SK-N-MC (cell line): ENCODE measurements around the gene SRGAP3.

ENCODE experiments used
- DNase-seq: peaks from one replicate; pipeline ENCODE4 v3.0.0-alpha.2; 2011; ENCODE audit warnings: low read depth, low spot score
- H3K27ac ChIP-seq: fragments of 200-600 bp; sonication (generic); 2 replicates; pipeline ENCODE4 v1.5.1; 2016; ENCODE audit warnings: mixed run types
- H3K36me3 ChIP-seq: fragments of 200-600 bp; sonication (generic); 2 replicates; pipeline ENCODE4 v1.6.1; 2017; ENCODE audit warnings: antibody characterized with exemption, low read length, mixed read lengths; ENCODE audit not compliant: insufficient read depth
- H3K4me3 ChIP-seq: fragments of 200-600 bp; sonication (generic); 2 replicates; pipeline ENCODE4 v1.5.1; 2016
- H3K9ac ChIP-seq: fragments of 200-600 bp; sonication (generic); 2 replicates; pipeline ENCODE4 v1.8.0; 2017; ENCODE audit warnings: mixed run types, mixed read lengths; ENCODE audit not compliant: insufficient read length
- H3K9me3 ChIP-seq: fragments of 200-600 bp; sonication (generic); 2 replicates; pipeline ENCODE4 v1.6.1; 2017; ENCODE audit warnings: low read depth, mild to moderate bottlenecking, antibody characterized with exemption, low read length, moderate library complexity, mixed read lengths
- EZH2 ChIP-seq: fragments of 200-600 bp; sonication (generic); IDR thresholded peaks from one replicate; pipeline ENCODE4 v1.6.1; 2017; ENCODE audit warnings: antibody characterized with exemption
- FOXP2 ChIP-seq: optimal IDR thresholded peaks from 2 replicates; pipeline ENCODE3; 2011; ENCODE audit warnings: mild to moderate bottlenecking, moderate library complexity; ENCODE audit not compliant: insufficient read depth; ENCODE audit errors: extremely low read length, control extremely low read depth
- POLR2AphosphoS5 ChIP-seq: IDR thresholded peaks from 2 replicates; pipeline ENCODE4 v1.6.1; 2012; ENCODE audit warnings: mild to moderate bottlenecking, low read depth, low read length, borderline replicate concordance

Gene SRGAP3

GRCh38 chr3:9032231-9032777 is 217.1 kb downstream of the SRGAP3 start:
- TF ChIP-seq FOXP2: no peak
- no peak for TF ChIP-seq EZH2
- TF ChIP-seq POLR2AphosphoS5: no peak
- no peak overlapping the region for H3K9ac ChIP-seq
- DNase-seq: no peak
- no peaks in the 10 kb centered on the region for H3K9me3 ChIP-seq
- no peak overlapping the region for H3K4me3 ChIP-seq
- H3K36me3 ChIP-seq: no peaks in the 10 kb centered on the region
- H3K27ac ChIP-seq: no peak overlapping the region

GRCh38 chr3:9030034-9030433 is 219.4 kb downstream of the SRGAP3 start:
- Histone ChIP-seq H3K4me3 (no peak overlapping the region), H3K9me3 (no peaks in the 10 kb centered on the region), H3K36me3 (no peaks in the 10 kb centered on the region), H3K9ac (no peak overlapping the region), H3K27ac (no peak overlapping the region)
- no peak for DNase-seq
- no peak for TF ChIP-seq POLR2AphosphoS5
- TF ChIP-seq EZH2: no peak
- no peak for TF ChIP-seq FOXP2

GRCh38 chr3:9028134-9028533 is 221.3 kb downstream of the SRGAP3 start:
- DNase-seq: no peak
- Histone ChIP-seq H3K27ac (no peak overlapping the region), H3K9me3 (no peaks in the 10 kb centered on the region), H3K36me3 (no peaks in the 10 kb centered on the region), H3K9ac (no peak overlapping the region), H3K4me3 (no peak overlapping the region)
- TF ChIP-seq POLR2AphosphoS5 (no peak), EZH2 (no peak), FOXP2 (no peak)

- Histone ChIP-seq H3K4me3 (no peak overlapping the region), H3K9me3 (no peaks in the 10 kb centered on the region), H3K36me3 (no peaks in the 10 kb centered on the region), H3K9ac (no peak overlapping the region), H3K27ac (no peak overlapping the region)
- DNase-seq: no peak
- TF ChIP-seq POLR2AphosphoS5: no peak
- TF ChIP-seq FOXP2: no peak
- TF ChIP-seq EZH2: no peak
Measured at GRCh38 chr3:9026320-9027045, 223.0 kb downstream of the SRGAP3 start.

GRCh38 chr3:9024341-9024740 is 225.1 kb downstream of the SRGAP3 start:
- no peak for TF ChIP-seq EZH2
- TF ChIP-seq POLR2AphosphoS5: no peak
- no peak for TF ChIP-seq FOXP2
- Histone ChIP-seq H3K9ac (no peak overlapping the region), H3K36me3 (no peaks in the 10 kb centered on the region)

GRCh38 chr3:9023226-9023590 is 226.2 kb downstream of the SRGAP3 start:
- Histone ChIP-seq H3K4me3 (no peak overlapping the region), H3K27ac (no peak overlapping the region), H3K9ac (no peak overlapping the region), H3K9me3 (no peaks in the 10 kb centered on the region), H3K36me3 (no peaks in the 10 kb centered on the region)
- no peak for DNase-seq
- TF ChIP-seq EZH2 (no peak), FOXP2 (no peak), POLR2AphosphoS5 (no peak)

More at GRCh38 chr3:9024341-9024740, 225.1 kb downstream of the SRGAP3 start:
- Histone ChIP-seq H3K27ac (no peak overlapping the region), H3K4me3 (no peak overlapping the region), H3K9me3 (no peaks in the 10 kb centered on the region)
- DNase-seq: no peak

- no peak for DNase-seq
- Histone ChIP-seq H3K27ac (no peak overlapping the region), H3K9ac (no peak overlapping the region), H3K4me3 (no peak overlapping the region), H3K9me3 (no peaks in the 10 kb centered on the region), H3K36me3 (no peaks in the 10 kb centered on the region)
- TF ChIP-seq POLR2AphosphoS5 (no peak), EZH2 (no peak), FOXP2 (no peak)
Measured at GRCh38 chr3:9022305-9023225, 226.9 kb downstream of the SRGAP3 start.

- DNase-seq: no peak
- Histone ChIP-seq H3K27ac (no peak overlapping the region), H3K36me3 (no peaks in the 10 kb centered on the region), H3K9me3 (no peaks in the 10 kb centered on the region), H3K4me3 (no peak overlapping the region), H3K9ac (no peak overlapping the region)
- no peak for TF ChIP-seq POLR2AphosphoS5
- TF ChIP-seq FOXP2: no peak
- no peak for TF ChIP-seq EZH2
Measured at GRCh38 chr3:9021271-9022009, 228.0 kb downstream of the SRGAP3 start.

- H3K4me3 ChIP-seq: no peak overlapping the region
- H3K36me3 ChIP-seq: no peaks in the 10 kb centered on the region
- H3K9ac ChIP-seq: no peak overlapping the region
- H3K9me3 ChIP-seq: no peaks in the 10 kb centered on the region
- TF ChIP-seq POLR2AphosphoS5 (no peak), EZH2 (no peak), FOXP2 (no peak)
- DNase-seq: no peak
- H3K27ac ChIP-seq: no peak overlapping the region
Measured at GRCh38 chr3:9020426-9020825, 229.0 kb downstream of the SRGAP3 start.
